Breast epithelium (tissue), 3 donors: Measurements from ENCODE around the gene LRRC26.

Experiments used
- CTCF ChIP-seq, 3 donors: fragments of 450-650 bp; IDR thresholded peaks; one replicate each; pipeline ENCODE4 v1.5.1; 2016 to 2017; ENCODE audit warnings: antibody characterized with exemption in 3 of 3, mild to moderate bottlenecking in 3 of 3, moderate library complexity in 3 of 3
- POLR2A ChIP-seq: fragments of 450-650 bp; IDR thresholded peaks from one replicate; pipeline ENCODE4 v1.6.1; 2016; ENCODE audit warnings: antibody characterized with exemption, mild to moderate bottlenecking, moderate library complexity

- no peak for TF ChIP-seq POLR2A
- TF ChIP-seq CTCF (IDR thresholded peaks at IDR 0.05) = no peak
These were observed 35.7 kb downstream of the LRRC26 start for GRCh38 chr9:137134191-137134590.
